AG09309 (cell line): ENCODE data around the gene ITPR1.

Experiments
- DNase-seq: peaks from one replicate; pipeline ENCODE4 v3.0.0-alpha.2; 2010; ENCODE audit warnings: low read depth
- H3K4me3 ChIP-seq: 2 replicates; pipeline ENCODE4 v1.5.1; 2011; ENCODE audit warnings: mild to moderate bottlenecking, low read depth, low read length, moderate library complexity; ENCODE audit not compliant: control insufficient read depth
- TF ChIP-seq, protein P1 (sequence below): IDR thresholded peaks from 2 replicates; pipeline ENCODE4 v1.5.1; 2011; ENCODE audit warnings: mild to moderate bottlenecking, low read depth, low read length, inconsistent platforms; ENCODE audit not compliant: insufficient read depth, control insufficient read depth; ENCODE audit errors: missing control alignments

The ITPR1 gene

DNA sequence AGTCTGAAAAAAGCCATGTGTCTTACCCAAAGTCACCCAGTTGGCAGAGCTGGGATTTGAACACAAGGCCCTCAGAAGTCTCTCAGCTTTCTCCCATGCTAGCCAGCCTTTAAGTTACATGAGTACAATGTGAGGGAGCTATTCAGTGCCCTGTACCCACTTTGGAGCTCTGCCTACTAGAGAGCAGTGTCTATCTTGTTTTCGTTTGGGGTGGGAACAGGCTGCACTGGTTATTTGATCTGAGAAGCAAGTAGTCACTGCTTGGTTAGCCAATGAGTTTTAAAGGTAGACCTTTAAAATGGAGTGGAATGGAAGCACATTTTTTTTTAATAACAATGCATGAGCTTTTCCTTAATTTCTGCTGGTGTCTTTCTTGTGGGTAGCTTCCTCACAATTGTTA lies 255.0 kb downstream of the ITPR1 start:
- no peak overlapping the region for H3K4me3 ChIP-seq
- TF ChIP-seq, protein P1, sequence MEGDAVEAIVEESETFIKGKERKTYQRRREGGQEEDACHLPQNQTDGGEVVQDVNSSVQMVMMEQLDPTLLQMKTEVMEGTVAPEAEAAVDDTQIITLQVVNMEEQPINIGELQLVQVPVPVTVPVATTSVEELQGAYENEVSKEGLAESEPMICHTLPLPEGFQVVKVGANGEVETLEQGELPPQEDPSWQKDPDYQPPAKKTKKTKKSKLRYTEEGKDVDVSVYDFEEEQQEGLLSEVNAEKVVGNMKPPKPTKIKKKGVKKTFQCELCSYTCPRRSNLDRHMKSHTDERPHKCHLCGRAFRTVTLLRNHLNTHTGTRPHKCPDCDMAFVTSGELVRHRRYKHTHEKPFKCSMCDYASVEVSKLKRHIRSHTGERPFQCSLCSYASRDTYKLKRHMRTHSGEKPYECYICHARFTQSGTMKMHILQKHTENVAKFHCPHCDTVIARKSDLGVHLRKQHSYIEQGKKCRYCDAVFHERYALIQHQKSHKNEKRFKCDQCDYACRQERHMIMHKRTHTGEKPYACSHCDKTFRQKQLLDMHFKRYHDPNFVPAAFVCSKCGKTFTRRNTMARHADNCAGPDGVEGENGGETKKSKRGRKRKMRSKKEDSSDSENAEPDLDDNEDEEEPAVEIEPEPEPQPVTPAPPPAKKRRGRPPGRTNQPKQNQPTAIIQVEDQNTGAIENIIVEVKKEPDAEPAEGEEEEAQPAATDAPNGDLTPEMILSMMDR: no peak
- no peak for DNase-seq

DNA sequence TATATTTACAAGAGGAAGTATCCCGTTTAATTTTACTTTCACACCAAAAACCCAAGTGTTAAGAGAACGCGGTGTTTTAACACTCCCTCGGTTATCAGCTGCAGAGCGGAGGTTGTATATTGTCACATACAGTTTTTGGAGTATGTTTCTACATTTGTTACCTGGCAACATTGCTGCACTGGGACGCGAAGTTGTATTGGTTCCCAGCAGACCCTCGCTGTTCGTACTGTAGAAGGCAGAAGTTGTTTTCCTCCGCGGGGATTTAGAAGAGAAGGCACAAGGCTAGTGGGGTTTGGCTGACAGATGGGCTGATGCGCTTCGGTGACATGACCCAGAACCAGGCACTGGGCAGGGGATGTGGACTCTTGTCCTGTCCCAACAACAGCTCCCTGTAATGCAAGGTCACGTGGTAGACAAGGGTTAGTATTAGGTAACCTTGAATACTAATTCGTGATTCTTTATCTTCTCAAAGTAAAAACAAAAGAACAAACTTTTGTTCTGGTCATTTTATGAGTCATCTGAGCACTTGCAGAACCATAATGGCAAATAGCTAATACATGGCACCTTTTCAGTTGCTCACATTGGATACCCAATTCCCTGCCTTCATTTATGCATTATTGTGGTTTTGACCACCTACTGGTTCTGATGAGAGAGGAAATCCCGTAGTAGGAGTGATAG lies 255.7 kb downstream of the ITPR1 start:
- TF ChIP-seq, protein P1: no peak
- no peak for DNase-seq
- H3K4me3 ChIP-seq: no peak overlapping the region

DNA sequence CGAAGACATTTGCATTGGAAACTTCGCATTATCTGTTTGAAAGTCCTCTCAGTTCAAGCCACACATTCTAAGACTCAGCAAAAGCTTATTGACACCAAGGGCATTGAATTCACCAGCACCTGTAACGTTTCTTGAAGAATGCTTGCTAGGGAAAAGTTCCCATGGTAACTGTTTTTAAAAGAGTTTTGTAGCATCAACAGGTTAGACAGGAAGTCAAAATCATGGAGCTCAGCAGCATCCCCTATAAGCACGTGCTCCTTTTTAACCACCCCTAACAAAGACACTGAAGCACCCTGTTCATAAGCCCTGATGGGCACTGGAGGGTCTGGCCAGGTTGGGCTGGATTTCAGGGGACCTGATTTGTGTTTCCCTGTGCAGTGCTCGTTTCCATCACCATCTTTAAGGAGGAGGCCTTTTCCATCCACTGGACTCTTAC lies 256.4 kb downstream of the ITPR1 start:
- TF ChIP-seq, protein P1: no peak
- no peak for DNase-seq
- no peak overlapping the region for H3K4me3 ChIP-seq

DNA sequence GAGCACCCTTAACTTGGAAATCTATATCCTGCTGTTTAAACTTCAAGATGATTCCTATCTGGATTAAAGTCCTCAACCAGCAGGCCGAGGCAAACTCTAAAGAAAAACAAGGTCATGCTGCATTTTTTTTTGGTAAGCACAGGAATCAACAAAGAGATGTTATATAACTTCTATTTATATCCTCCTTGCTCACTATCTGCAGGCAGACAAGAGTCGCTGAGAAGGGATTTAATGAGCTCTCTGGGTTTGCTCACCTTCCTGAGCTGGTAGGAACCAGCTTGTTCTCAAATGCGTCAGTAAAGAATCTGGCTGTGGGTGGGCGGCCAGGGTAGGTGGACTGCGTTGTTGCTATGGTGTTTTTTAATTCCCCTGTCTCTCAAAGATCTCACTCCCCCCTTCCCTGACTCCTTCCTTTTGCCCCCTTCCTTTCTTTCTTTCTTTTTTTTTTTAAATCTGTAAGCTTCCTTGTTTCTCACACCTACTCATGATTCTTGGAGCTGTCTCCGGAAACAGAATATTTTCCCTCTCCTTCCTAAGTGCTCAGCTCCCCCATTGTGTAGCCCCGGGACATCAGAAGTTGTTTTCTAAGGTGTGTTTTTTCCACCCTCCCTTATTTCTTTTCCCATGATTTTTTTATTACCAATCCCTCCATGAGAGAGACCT lies 257.3 kb downstream of the ITPR1 start:
- H3K4me3 ChIP-seq: no peak overlapping the region
- TF ChIP-seq, protein P1: no peak
- peak; percentile 75 for DNase-seq

DNA sequence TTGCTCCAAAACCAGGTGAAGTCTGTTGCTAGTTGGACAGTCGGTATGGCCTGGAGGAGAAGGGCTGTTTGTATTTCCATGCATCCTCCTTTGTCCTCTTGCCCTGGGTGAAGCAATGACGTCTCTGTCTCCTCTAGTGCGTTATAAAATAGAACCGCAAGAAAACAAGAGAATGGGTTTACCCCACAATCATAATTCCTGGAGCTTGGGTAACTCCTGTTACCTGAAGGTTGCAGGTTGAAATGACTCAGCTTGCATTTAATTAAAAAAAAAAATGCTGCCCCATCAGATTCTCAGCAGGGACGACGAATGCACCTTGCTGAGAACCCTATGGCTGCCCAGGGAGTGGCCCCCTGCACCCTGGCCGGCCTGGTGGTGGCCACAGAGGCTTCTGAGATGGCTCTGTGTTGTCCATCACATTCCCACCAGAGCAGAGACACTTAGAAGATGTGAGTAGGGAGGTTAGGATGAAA lies 257.9 kb downstream of the ITPR1 start:
- H3K4me3 ChIP-seq: no peak overlapping the region
- TF ChIP-seq, protein P1: no peak
- DNase-seq: no peak

DNA sequence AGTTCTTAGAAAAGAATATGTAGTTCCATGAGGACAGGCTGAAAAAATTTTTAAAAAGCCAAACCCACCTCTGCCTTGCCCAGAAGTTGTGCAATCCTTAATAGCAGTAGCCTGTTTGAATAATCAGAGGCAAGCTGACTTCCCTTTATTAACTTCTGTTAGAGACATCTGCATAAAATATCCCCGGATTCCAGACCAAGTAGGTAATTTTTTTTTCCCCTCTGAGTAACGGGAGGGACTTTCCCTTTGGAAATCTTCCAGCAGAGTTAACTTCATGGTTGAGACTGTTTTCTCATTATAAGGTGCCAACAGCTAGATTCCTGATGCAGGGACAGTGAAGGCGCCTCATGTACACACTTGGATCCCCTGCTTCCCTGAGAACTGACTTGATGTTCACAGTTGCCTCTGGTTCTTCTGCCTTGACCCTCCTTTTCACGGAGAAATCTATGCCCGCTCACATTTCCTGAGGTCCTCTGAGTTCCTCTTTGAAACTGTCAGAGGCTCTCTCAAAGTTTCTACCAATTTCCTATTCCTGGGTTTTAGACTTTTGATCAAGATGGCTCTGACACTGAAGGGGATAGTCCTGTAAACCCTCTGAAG lies 258.5 kb downstream of the ITPR1 start:
- H3K4me3 ChIP-seq: no peak overlapping the region
- TF ChIP-seq, protein P1: no peak
- DNase-seq: peak; percentile 87
